Caco-2 (cell line): ENCODE measurements around the gene HBG1. TPM values are rescaled to one million over a fixed set of nuclear protein-coding genes. Genes with fewer than 3 reads are reported as not detected.

Source experiments
- BruUV-seq: library from RNA; stranded (reverse); fragments of 400-500 nt; replicated peaks from 2 replicates; lab custom pipeline; 2021; lab: Mats Ljungman, UMichigan
- CTCF ChIA-PET: fragments of 300-600 bp; sonication (Branson Sonifier 250); formaldehyde crosslinking; loops from one replicate; lab custom pipeline; 2022; ENCODE audit warnings: antibody characterized with exemption; lab: Charles Lee
- POLR2A ChIA-PET: fragments of 300-600 bp; sonication (Branson Sonifier 250); formaldehyde crosslinking; loops from one replicate; lab custom pipeline; 2022; ENCODE audit warnings: antibody characterized with exemption; lab: Charles Lee
- DNase-seq, 2 experiments: peaks; one replicate each; pipeline versions ENCODE4 v3.0.0 to v3.0.0-alpha.2; 2020 to 2022
- H3K27me3 ChIP-seq: replicated peaks from 2 replicates; pipeline ENCODE4 v1.6.0; 2011; ENCODE audit warnings: low read length; ENCODE audit not compliant: control insufficient read depth, insufficient read depth
- H3K36me3 ChIP-seq: 2 replicates; pipeline ENCODE4 v1.5.1; 2011; ENCODE audit warnings: low read length; ENCODE audit not compliant: control insufficient read depth, insufficient read depth
- H3K4me1 ChIP-seq: fragments of 250-450 bp; sonication (Bioruptor Pico); 2 replicates; pipeline ENCODE4 v1.5.1; 2020; ENCODE audit warnings: mild to moderate bottlenecking
- H3K4me3 ChIP-seq: 2 replicates; pipeline ENCODE4 v1.5.1; 2011; ENCODE audit warnings: low read depth, mild to moderate bottlenecking, control low read depth, low read length
- H3K9me3 ChIP-seq: fragments of 250-450 bp; sonication (Bioruptor Pico); 2 replicates; pipeline ENCODE4 v1.5.1; 2020; ENCODE audit warnings: mild to moderate bottlenecking, moderate library complexity
- H3K27ac Mint-ChIP-seq: one replicate; pipeline ENCODE4 v1.8.0; 2022; ENCODE audit warnings: mixed read lengths; ENCODE audit not compliant: unreplicated experiment
- H3K27me3 Mint-ChIP-seq: one replicate; pipeline ENCODE4 v1.8.0; 2022; ENCODE audit warnings: mixed read lengths; ENCODE audit not compliant: insufficient read depth, unreplicated experiment
- H3K36me3 Mint-ChIP-seq: one replicate; pipeline ENCODE4 v1.8.0; 2022; ENCODE audit warnings: mild to moderate bottlenecking, mixed read lengths; ENCODE audit not compliant: insufficient read depth, unreplicated experiment
- H3K4me1 Mint-ChIP-seq: one replicate; pipeline ENCODE4 v1.8.0; 2022; ENCODE audit warnings: low read depth, mixed read lengths; ENCODE audit not compliant: unreplicated experiment
- H3K4me3 Mint-ChIP-seq: one replicate; pipeline ENCODE4 v1.8.0; 2022; ENCODE audit warnings: mild to moderate bottlenecking, moderate library complexity, mixed read lengths; ENCODE audit not compliant: unreplicated experiment
- H3K9me3 Mint-ChIP-seq: one replicate; pipeline ENCODE4 v1.8.0; 2022; ENCODE audit warnings: mixed read lengths; ENCODE audit not compliant: unreplicated experiment
- intact Hi-C: fragments of 100-400 bp; cut with micrococcal nuclease; formaldehyde crosslinking; loops from one replicate; pipeline ENCODE4 v1.10.0; 2022; ENCODE audit not compliant: unreplicated experiment
- total RNA-seq: library from RNA; stranded (reverse); gene quantifications from 2 replicates; pipeline ENCODE4 v1.2.3, GENCODE V29; 2022
- TF ChIP-seq, protein P1 (sequence below), 2 experiments: fragments of 200-600 bp in 1 of 2; IDR thresholded peaks; 1 replicate in 1 of 2; 2 replicates in 1 of 2; pipeline versions ENCODE4 v1.5.1 to v1.8.0; 2011 to 2022; ENCODE audit warnings: antibody characterized with exemption in 1 of 2, control low read depth in 1 of 2, inconsistent platforms in 1 of 2, low read depth in 1 of 2, low read length in 1 of 2, mild to moderate bottlenecking in 1 of 2, moderate library complexity in 1 of 2; ENCODE audit not compliant: insufficient read depth in 1 of 2, severe bottlenecking in 1 of 2, unreplicated experiment in 1 of 2

Gene HBG1
- total RNA-seq, 1 experiment from 2014 or later = not detected

DNA sequence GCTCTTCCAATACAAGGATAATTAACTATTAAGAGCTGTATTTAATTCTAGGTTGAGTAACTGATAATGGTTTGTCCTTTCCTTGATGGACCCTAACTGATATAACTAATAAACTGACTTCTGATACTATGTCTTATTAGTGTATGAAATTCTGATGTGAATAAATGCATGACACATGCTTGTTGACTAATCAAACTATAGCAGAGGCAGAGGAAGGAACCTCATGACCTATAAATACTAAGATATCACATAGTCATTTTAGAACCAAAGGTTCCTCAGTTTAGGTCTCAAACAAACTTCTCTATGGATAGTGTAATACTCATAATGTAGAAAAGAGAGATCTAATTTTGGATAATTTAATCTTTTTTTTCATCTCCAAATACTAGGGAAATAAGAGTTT, 10.6 kb downstream of the HBG1 start:
- Mint-ChIP-seq H3K4me1 (no peaks in the 10 kb centered on the region), H3K27me3 (peaks cover 12% of the 10 kb centered on the region), H3K4me3 (no peak overlapping the region), H3K36me3 (no peaks in the 10 kb centered on the region), H3K27ac (no peak overlapping the region), H3K9me3 (no peaks in the 10 kb centered on the region)
- no TSS peak for BruUV-seq
- TF ChIP-seq, protein P1, sequence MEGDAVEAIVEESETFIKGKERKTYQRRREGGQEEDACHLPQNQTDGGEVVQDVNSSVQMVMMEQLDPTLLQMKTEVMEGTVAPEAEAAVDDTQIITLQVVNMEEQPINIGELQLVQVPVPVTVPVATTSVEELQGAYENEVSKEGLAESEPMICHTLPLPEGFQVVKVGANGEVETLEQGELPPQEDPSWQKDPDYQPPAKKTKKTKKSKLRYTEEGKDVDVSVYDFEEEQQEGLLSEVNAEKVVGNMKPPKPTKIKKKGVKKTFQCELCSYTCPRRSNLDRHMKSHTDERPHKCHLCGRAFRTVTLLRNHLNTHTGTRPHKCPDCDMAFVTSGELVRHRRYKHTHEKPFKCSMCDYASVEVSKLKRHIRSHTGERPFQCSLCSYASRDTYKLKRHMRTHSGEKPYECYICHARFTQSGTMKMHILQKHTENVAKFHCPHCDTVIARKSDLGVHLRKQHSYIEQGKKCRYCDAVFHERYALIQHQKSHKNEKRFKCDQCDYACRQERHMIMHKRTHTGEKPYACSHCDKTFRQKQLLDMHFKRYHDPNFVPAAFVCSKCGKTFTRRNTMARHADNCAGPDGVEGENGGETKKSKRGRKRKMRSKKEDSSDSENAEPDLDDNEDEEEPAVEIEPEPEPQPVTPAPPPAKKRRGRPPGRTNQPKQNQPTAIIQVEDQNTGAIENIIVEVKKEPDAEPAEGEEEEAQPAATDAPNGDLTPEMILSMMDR (IDR thresholded peaks at IDR 0.05; ENCODE audit: insufficient read depth in 1 of 2, low read depth in 1 of 2, low read length in 1 of 2, severe bottlenecking in 1 of 2, unreplicated experiment in 1 of 2) = no peak
- no peak for DNase-seq
- ChIA-PET POLR2A (no interaction called here), CTCF (no interaction called here)
- intact Hi-C loops = no loop called here
- Histone ChIP-seq H3K36me3 (no peaks in the 10 kb centered on the region), H3K27me3 (no peaks in the 10 kb centered on the region), H3K4me1 (no peaks in the 10 kb centered on the region), H3K4me3 (no peak overlapping the region), H3K9me3 (no peaks in the 10 kb centered on the region)

DNA sequence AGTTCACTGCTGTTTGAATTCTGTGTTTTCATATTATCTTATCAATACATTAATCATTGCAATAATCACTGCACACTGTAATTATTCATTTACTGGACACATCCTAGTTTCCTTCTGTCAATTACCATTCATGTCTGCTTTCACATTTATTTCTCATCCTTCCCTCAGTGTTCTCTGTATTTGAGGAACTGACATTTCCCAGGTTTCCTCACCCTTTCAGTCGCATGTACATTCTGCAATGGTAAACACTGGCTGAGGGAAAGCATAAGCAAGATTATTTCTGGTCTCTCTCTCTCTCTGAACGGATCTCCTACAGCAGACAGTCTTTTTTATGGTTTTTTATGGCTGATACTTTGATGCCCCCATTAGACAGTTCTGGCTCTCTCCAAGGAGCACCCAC, 11.2 kb downstream of the HBG1 start:
- H3K4me3 ChIP-seq = no peak overlapping the region
- no peak for DNase-seq
- ChIA-PET CTCF (interaction anchor here (0.6 kb wide), 1 partner anchor 11 kb away, joined by 3 read pairs; no protein-coding TSS in a partner anchor), POLR2A (no interaction called here)
- H3K27me3 ChIP-seq = no peaks in the 10 kb centered on the region
- Mint-ChIP-seq H3K9me3 (no peaks in the 10 kb centered on the region), H3K4me3 (no peak overlapping the region), H3K36me3 (no peaks in the 10 kb centered on the region), H3K27ac (no peak overlapping the region), H3K4me1 (no peaks in the 10 kb centered on the region), H3K27me3 (peaks cover 12% of the 10 kb centered on the region)
- TF ChIP-seq, protein P1 (IDR thresholded peaks at IDR 0.05; ENCODE audit: insufficient read depth in 1 of 2, low read depth in 1 of 2, low read length in 1 of 2, severe bottlenecking in 1 of 2, unreplicated experiment in 1 of 2) = no peak
- no TSS peak for BruUV-seq
- no peaks in the 10 kb centered on the region for H3K4me1 ChIP-seq
- no peaks in the 10 kb centered on the region for H3K36me3 ChIP-seq
- no peaks in the 10 kb centered on the region for H3K9me3 ChIP-seq
- intact Hi-C loops = no loop called here

DNA sequence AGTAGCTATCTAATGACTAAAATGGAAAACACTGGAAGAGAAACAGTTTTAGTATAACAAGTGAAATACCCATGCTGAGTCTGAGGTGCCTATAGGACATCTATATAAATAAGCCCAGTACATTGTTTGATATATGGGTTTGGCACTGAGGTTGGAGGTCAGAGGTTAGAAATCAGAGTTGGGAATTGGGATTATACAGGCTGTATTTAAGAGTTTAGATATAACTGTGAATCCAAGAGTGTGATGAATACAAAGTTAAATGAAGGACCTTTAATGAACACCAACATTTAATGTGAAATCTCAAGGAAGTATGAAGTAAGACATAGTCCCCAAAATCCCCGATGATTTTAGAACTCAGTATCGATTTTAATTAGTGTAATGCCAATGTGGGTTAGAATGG, 12.2 kb downstream of the HBG1 start:
- H3K9me3 Mint-ChIP-seq = no peaks in the 10 kb centered on the region
- intact Hi-C loops = no loop called here
- CTCF ChIA-PET = no interaction called here
- no peak for DNase-seq
- Histone ChIP-seq H3K4me1 (no peaks in the 10 kb centered on the region), H3K9me3 (no peaks in the 10 kb centered on the region), H3K4me3 (no peak overlapping the region), H3K36me3 (no peaks in the 10 kb centered on the region), H3K27me3 (no peaks in the 10 kb centered on the region)
- no peaks in the 10 kb centered on the region for H3K36me3 Mint-ChIP-seq
- H3K27ac Mint-ChIP-seq = no peak overlapping the region
- H3K27me3 Mint-ChIP-seq = peaks cover 12% of the 10 kb centered on the region
- no peaks in the 10 kb centered on the region for H3K4me1 Mint-ChIP-seq
- POLR2A ChIA-PET = no interaction called here
- BruUV-seq = no TSS peak
- H3K4me3 Mint-ChIP-seq = no peak overlapping the region
- TF ChIP-seq, protein P1 (IDR thresholded peaks at IDR 0.05; ENCODE audit: insufficient read depth in 1 of 2, low read depth in 1 of 2, low read length in 1 of 2, severe bottlenecking in 1 of 2, unreplicated experiment in 1 of 2) = no peak
